Vagina (tissue), 2 donors: ENCODE measurements around the gene IL24. TPM values are rescaled to one million over a fixed set of nuclear protein-coding genes. Genes with fewer than 3 reads are reported as not detected.

Source experiments
- DNase-seq, 2 donors: peaks; one replicate each; pipeline ENCODE4 v3.0.0-alpha.2; 2017; ENCODE audit errors: extremely low spot score in 2 of 2
- H3K27ac ChIP-seq: fragments of 200-600 bp; sonication (generic); one replicate; pipeline ENCODE4 v1.5.1; 2019
- H3K27me3 ChIP-seq: fragments of 200-600 bp; sonication (generic); one replicate; pipeline ENCODE4 v1.5.1; 2019
- H3K36me3 ChIP-seq, 2 donors: fragments of 200-600 bp; sonication (generic); one replicate each; pipeline ENCODE4 v1.5.1; 2017 to 2019
- H3K4me1 ChIP-seq: fragments of 200-600 bp; sonication (generic); one replicate; pipeline ENCODE4 v1.5.1; 2019
- H3K4me3 ChIP-seq, 2 donors: fragments of 200-600 bp; sonication (generic); 1 replicate in 1 of 2; 2 replicates in 1 of 2; pipeline ENCODE4 v1.5.1; 2016 to 2019
- H3K9me3 ChIP-seq: fragments of 200-600 bp; sonication (generic); one replicate; pipeline ENCODE4 v1.5.1; 2019
- CTCF ChIP-seq, 3 experiments: fragments of 450-650 bp in 2 of 3; fragments of 200-600 bp in 1 of 3; sonication (generic) in 1 of 3; IDR thresholded peaks; one replicate each; pipeline ENCODE4 v1.5.1; 2017 to 2019; ENCODE audit warnings: antibody characterized with exemption in 3 of 3, mild to moderate bottlenecking in 2 of 3, moderate library complexity in 2 of 3
- POLR2A ChIP-seq, 2 donors: fragments of 450-650 bp; IDR thresholded peaks; one replicate each; pipeline ENCODE4 v1.6.1; 2017; ENCODE audit warnings: antibody characterized with exemption in 2 of 2, mild to moderate bottlenecking in 2 of 2, moderate library complexity in 2 of 2
- POLR2AphosphoS5 ChIP-seq, 2 donors: sonication (generic); formaldehyde crosslinking; IDR thresholded peaks; one replicate each; pipeline ENCODE4 v1.9.0; 2017; ENCODE audit warnings: antibody characterized with exemption in 2 of 2, mild to moderate bottlenecking in 2 of 2, low read depth in 1 of 2; ENCODE audit not compliant: insufficient read depth in 1 of 2
- intact Hi-C: fragments of 100-400 bp; cut with DNase I; formaldehyde crosslinking; loops from one replicate; pipeline ENCODE4 v1.15.1; 2023
- total RNA-seq: library from RNA; depleted of rRNA; stranded (reverse); fragments of >200 nt; gene quantifications from one replicate; pipeline ENCODE4 v1.2.3, GENCODE V29; 2016

IL24 gene
- total RNA-seq, 1 donor from 2014 or later: 1.5 TPM

GRCh38 chr1:206880314-206880713, 16.9 kb upstream of the IL24 start:
- DNase-seq: no peak
- intact Hi-C loops: no loop called here
- no peak for TF ChIP-seq CTCF (IDR thresholded peaks at IDR 0.05)
- no peak for TF ChIP-seq POLR2A (IDR thresholded peaks at IDR 0.05)
- no peak for TF ChIP-seq POLR2AphosphoS5 (IDR thresholded peaks at IDR 0.05; ENCODE audit: insufficient read depth in 1 of 2, low read depth in 1 of 2)

DNA sequence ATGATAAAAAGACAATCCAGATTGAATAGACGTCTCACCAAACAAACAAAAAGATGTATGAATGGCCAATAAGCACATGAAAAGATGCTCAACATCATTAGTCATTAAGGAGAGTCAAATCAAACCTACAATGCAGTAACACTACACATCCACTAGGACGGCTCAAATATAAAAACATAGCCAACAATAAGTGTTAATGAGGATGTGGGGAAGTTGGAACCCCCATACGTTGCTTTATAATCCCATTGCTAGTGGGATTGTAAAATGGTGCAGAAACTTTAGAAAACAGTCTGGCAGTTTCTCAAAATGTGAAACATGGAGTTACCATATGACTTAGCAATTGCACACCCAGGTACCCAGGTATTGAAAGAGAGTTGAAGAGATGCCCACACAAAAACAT, 14.7 kb upstream of the IL24 start:
- Histone ChIP-seq H3K36me3 (no peaks in the 10 kb centered on the region), H3K4me1 (no peaks in the 10 kb centered on the region), H3K4me3 (no peak overlapping the region), H3K27ac (no peak overlapping the region), H3K27me3 (no peaks in the 10 kb centered on the region), H3K9me3 (no peaks in the 10 kb centered on the region)
- TF ChIP-seq POLR2AphosphoS5 (IDR thresholded peaks at IDR 0.05; ENCODE audit: insufficient read depth in 1 of 2, low read depth in 1 of 2): no peak
- no peak for TF ChIP-seq POLR2A (IDR thresholded peaks at IDR 0.05)
- no peak for TF ChIP-seq CTCF (IDR thresholded peaks at IDR 0.05)
- intact Hi-C loops: no loop called here
- DNase-seq: no peak

More at GRCh38 chr1:206880314-206880713, 16.9 kb upstream of the IL24 start:
- no peaks in the 10 kb centered on the region for H3K27me3 ChIP-seq
- no peaks in the 10 kb centered on the region for H3K36me3 ChIP-seq
- no peak overlapping the region for H3K4me3 ChIP-seq
- no peaks in the 10 kb centered on the region for H3K4me1 ChIP-seq
- no peak overlapping the region for H3K27ac ChIP-seq
- peaks cover 9% of the 10 kb centered on the region for H3K9me3 ChIP-seq

- Histone ChIP-seq H3K27ac (no peak overlapping the region), H3K9me3 (no peaks in the 10 kb centered on the region), H3K4me1 (no peaks in the 10 kb centered on the region), H3K4me3 (no peak overlapping the region), H3K36me3 (no peaks in the 10 kb centered on the region), H3K27me3 (no peaks in the 10 kb centered on the region)
- TF ChIP-seq POLR2AphosphoS5 (IDR thresholded peaks at IDR 0.05; ENCODE audit: insufficient read depth in 1 of 2, low read depth in 1 of 2): no peak
- no peak for TF ChIP-seq CTCF (IDR thresholded peaks at IDR 0.05)
- no peak for TF ChIP-seq POLR2A (IDR thresholded peaks at IDR 0.05)
- DNase-seq: no peak
- intact Hi-C loops: no loop called here
Observed at GRCh38 chr1:206883160-206883559, 14.1 kb upstream of the IL24 start.

DNA sequence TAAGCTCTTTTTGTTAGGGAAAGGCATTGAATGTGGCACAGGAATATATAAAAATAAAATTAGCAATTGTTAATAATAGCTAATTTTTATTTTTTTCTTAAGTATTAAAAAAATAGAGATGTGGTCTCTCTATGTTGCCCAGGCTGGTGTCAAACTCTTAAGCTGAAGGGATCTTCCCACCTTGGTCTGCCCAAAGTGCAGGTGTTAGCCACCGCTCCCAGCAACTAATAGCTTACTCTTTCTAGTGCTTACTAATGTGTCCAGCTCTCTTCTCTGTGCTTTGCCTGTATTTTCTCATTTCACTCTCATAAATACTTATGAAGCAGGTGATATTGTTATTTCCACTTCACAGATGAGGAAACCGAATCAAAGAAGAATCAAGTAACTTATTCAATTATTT, 13.4 kb upstream of the IL24 start:
- TF ChIP-seq POLR2AphosphoS5 (IDR thresholded peaks at IDR 0.05; ENCODE audit: insufficient read depth in 1 of 2, low read depth in 1 of 2) (no peak), CTCF (IDR thresholded peaks at IDR 0.05) (no peak), POLR2A (IDR thresholded peaks at IDR 0.05) (no peak)
- no peaks in the 10 kb centered on the region for H3K9me3 ChIP-seq
- H3K36me3 ChIP-seq: no peaks in the 10 kb centered on the region
- H3K27me3 ChIP-seq: no peaks in the 10 kb centered on the region
- H3K4me1 ChIP-seq: no peaks in the 10 kb centered on the region
- no peak overlapping the region for H3K4me3 ChIP-seq
- no peak overlapping the region for H3K27ac ChIP-seq
- DNase-seq: no peak
- intact Hi-C loops: no loop called here

DNA sequence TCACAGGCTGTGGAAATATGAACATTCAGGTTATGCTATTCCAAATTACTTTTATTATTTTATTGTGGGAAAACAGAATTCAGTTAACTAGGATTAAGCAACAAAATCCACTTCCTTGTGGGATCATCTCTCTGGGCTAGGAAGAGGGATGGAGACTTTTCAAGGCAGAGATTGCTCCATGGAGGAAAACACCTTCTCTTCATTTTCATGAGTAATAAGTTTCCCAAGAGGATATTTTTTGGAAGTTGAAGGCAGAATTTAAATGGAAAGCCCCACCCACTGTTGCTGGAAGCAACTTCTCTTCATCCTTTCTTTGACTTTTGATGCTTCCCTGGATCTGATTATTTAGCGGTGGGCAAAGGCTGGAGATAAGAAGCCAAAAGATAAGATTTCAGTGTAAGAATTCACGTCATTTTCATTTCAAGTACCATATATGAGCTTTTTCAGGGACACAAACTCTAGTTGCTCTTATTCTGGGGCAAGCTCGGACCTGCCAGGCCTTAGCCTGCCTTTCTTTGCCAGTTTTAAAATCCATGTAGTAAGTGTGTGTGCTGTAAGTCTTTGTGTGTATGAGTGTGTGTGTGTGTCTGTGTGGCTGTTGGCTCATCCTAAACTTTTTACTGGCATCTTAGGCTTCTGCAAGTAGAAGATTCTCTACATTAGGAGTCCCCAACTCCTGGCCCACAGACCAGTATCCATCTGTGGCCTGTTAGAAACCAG, 11.7 kb upstream of the IL24 start:
- no peaks in the 10 kb centered on the region for H3K9me3 ChIP-seq
- no peak for DNase-seq
- H3K27me3 ChIP-seq: no peaks in the 10 kb centered on the region
- intact Hi-C loops: no loop called here
- no peak overlapping the region for H3K4me3 ChIP-seq
- TF ChIP-seq POLR2AphosphoS5 (IDR thresholded peaks at IDR 0.05; ENCODE audit: insufficient read depth in 1 of 2, low read depth in 1 of 2) (no peak), CTCF (IDR thresholded peaks at IDR 0.05) (no peak), POLR2A (IDR thresholded peaks at IDR 0.05) (no peak)
- H3K4me1 ChIP-seq: peaks cover 8% of the 10 kb centered on the region
- no peak overlapping the region for H3K27ac ChIP-seq
- no peaks in the 10 kb centered on the region for H3K36me3 ChIP-seq
